SK-N-SH treated with all-trans-retinoic acid at 6 μM for 48 hours (cell line): ENCODE measurements around the gene DPPA4.
"Not testable (repeated sequence)": the region's sequence is repeated elsewhere in the genome, so short reads cannot be mapped to it uniquely, and the experiment has no call there.

Experiments used
- ATAC-seq: fragments of 200-7000 bp; cut with Tn5 transposase; 3 replicates; pipeline ENCODE4 v1.9.1; 2020; ENCODE audit warnings: mild to moderate bottlenecking, moderate library complexity
- ARNTL ChIP-seq: fragments of 450-650 bp; formaldehyde crosslinking; IDR thresholded peaks from 2 replicates; pipeline ENCODE4 v1.5.0; 2020; ENCODE audit warnings: low read depth, mild to moderate bottlenecking, moderate library complexity, borderline replicate concordance
- BACH2 ChIP-seq: fragments of 250-450 bp; sonication (Bioruptor Pico); IDR thresholded peaks from 2 replicates; pipeline ENCODE4 v1.9.0; 2021; ENCODE audit warnings: mild to moderate bottlenecking, borderline replicate concordance
- CSDC2 ChIP-seq: fragments of 250-450 bp; sonication (Bioruptor Pico); IDR thresholded peaks from 2 replicates; pipeline ENCODE4 v1.5.0; 2020; ENCODE audit warnings: mild to moderate bottlenecking, moderate library complexity
- ESRRG ChIP-seq: fragments of 250-450 bp; sonication (Bioruptor Pico); IDR thresholded peaks from 2 replicates; pipeline ENCODE4 v1.6.1; 2021; ENCODE audit warnings: mild to moderate bottlenecking
- GLIS3 ChIP-seq: fragments of 250-450 bp; sonication (Bioruptor Pico); IDR thresholded peaks from 2 replicates; pipeline ENCODE4 v1.5.0; 2020; ENCODE audit warnings: mild to moderate bottlenecking, moderate library complexity
- ISL1 ChIP-seq: fragments of 250-450 bp; sonication (Bioruptor Pico); IDR thresholded peaks from 2 replicates; pipeline ENCODE4 v2.1.2; 2022; ENCODE audit warnings: mild to moderate bottlenecking, moderate library complexity
- OSR1 ChIP-seq: fragments of 250-450 bp; sonication (Bioruptor Pico); IDR thresholded peaks from 2 replicates; pipeline ENCODE4 v1.8.0; 2022; ENCODE audit warnings: moderate library complexity, mild to moderate bottlenecking, inconsistent platforms
- PPARA ChIP-seq: fragments of 250-450 bp; sonication (Bioruptor Pico); IDR thresholded peaks from 2 replicates; pipeline ENCODE4 v1.5.0; 2020; ENCODE audit warnings: mild to moderate bottlenecking, borderline replicate concordance
- RARB ChIP-seq: fragments of 250-450 bp; sonication (Bioruptor Pico); IDR thresholded peaks from 2 replicates; pipeline ENCODE4 v1.8.0; 2021; ENCODE audit warnings: mild to moderate bottlenecking, moderate library complexity
- SNAI2 ChIP-seq: fragments of 250-450 bp; sonication (Bioruptor Pico); IDR thresholded peaks from 2 replicates; pipeline ENCODE4 v1.5.0; 2020; ENCODE audit warnings: mild to moderate bottlenecking, moderate library complexity
- TCF4 ChIP-seq: fragments of 250-450 bp; sonication (Bioruptor Pico); IDR thresholded peaks from 2 replicates; pipeline ENCODE4 v1.8.0; 2021; ENCODE audit warnings: mild to moderate bottlenecking, moderate library complexity, borderline replicate concordance
- TOX ChIP-seq: fragments of 250-450 bp; sonication (Bioruptor Pico); IDR thresholded peaks from 2 replicates; pipeline ENCODE4 v1.8.0; 2021; ENCODE audit warnings: mild to moderate bottlenecking, moderate library complexity, borderline replicate concordance
- ZC3H10 ChIP-seq: fragments of 250-450 bp; sonication (Bioruptor Pico); IDR thresholded peaks from 2 replicates; pipeline ENCODE4 v1.5.1; 2021; ENCODE audit warnings: mild to moderate bottlenecking, moderate library complexity
- ZFP30 ChIP-seq: fragments of 450-650 bp; formaldehyde crosslinking; IDR thresholded peaks from 2 replicates; pipeline ENCODE4 v1.5.0; 2022; ENCODE audit warnings: mild to moderate bottlenecking, moderate library complexity
- ZNF565 ChIP-seq: fragments of 450-650 bp; formaldehyde crosslinking; conservative IDR thresholded peaks from 2 replicates; pipeline ENCODE4 v1.5.0; 2020; ENCODE audit warnings: low read depth, mild to moderate bottlenecking, moderate library complexity
- ZNF70 ChIP-seq: fragments of 450-650 bp; formaldehyde crosslinking; IDR thresholded peaks from 2 replicates; pipeline ENCODE4 v1.5.0; 2020; ENCODE audit warnings: mild to moderate bottlenecking, moderate library complexity
- ZNF8 ChIP-seq: fragments of 450-650 bp; formaldehyde crosslinking; IDR thresholded peaks from 2 replicates; pipeline ENCODE4 v1.5.0; 2020; ENCODE audit warnings: mild to moderate bottlenecking, moderate library complexity
- TF ChIP-seq, protein P1 (sequence below): fragments of 250-450 bp; sonication (Bioruptor Pico); IDR thresholded peaks from 2 replicates; pipeline ENCODE4 v1.5.1; 2020; ENCODE audit warnings: low read depth, mild to moderate bottlenecking, moderate library complexity
- TF ChIP-seq, protein P2 (sequence below): fragments of 250-450 bp; sonication (Bioruptor Pico); IDR thresholded peaks from 2 replicates; pipeline ENCODE4 v1.5.1; 2021; ENCODE audit warnings: mild to moderate bottlenecking, moderate library complexity
- TF ChIP-seq, protein P3 (sequence below): fragments of 250-450 bp; sonication (Bioruptor Pico); IDR thresholded peaks from 2 replicates; pipeline ENCODE4 v1.8.0; 2020; ENCODE audit warnings: mild to moderate bottlenecking, moderate library complexity, borderline replicate concordance
- TF ChIP-seq, protein P4 (sequence below): fragments of 250-450 bp; sonication (Bioruptor Pico); IDR thresholded peaks from 2 replicates; pipeline ENCODE4 v1.8.0; 2021; ENCODE audit warnings: low read depth, mild to moderate bottlenecking, moderate library complexity, borderline replicate concordance

DPPA4 gene

DNA sequence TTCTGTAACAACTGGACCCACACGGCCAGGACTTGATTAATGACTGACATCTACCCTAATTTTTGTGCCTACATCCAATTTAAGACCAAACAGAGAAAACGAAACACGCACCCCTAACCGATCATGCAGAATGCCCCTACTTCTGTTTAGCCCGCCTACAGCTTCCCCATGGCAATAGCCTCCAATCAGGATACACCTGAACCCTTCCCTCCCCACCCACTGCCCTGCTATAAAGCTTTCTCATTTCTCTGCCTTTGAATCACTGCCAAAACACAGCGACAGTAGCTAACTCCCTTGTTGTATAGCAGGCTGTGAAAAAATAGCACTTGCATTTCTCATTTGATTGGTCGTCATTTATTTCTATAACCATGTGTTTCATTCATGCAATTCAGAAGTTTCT is 45.2 kb upstream of the DPPA4 start:
- ATAC-seq = no peak
- no peak for TF ChIP-seq ESRRG (CRISPR knock-in tag)
- no peak for TF ChIP-seq TCF4 (CRISPR knock-in tag)
- no peak for TF ChIP-seq ZNF70 (CRISPR knock-in tag)
- no peak for TF ChIP-seq ZNF8 (CRISPR knock-in tag)
- TF ChIP-seq, protein P1, sequence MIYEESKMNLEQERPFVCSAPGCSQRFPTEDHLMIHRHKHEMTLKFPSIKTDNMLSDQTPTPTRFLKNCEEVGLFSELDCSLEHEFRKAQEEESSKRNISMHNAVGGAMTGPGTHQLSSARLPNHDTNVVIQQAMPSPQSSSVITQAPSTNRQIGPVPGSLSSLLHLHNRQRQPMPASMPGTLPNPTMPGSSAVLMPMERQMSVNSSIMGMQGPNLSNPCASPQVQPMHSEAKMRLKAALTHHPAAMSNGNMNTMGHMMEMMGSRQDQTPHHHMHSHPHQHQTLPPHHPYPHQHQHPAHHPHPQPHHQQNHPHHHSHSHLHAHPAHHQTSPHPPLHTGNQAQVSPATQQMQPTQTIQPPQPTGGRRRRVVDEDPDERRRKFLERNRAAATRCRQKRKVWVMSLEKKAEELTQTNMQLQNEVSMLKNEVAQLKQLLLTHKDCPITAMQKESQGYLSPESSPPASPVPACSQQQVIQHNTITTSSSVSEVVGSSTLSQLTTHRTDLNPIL (CRISPR knock-in tag) = no peak
- no peak for TF ChIP-seq BACH2 (CRISPR knock-in tag)
- TF ChIP-seq ARNTL (CRISPR knock-in tag) = no peak
- no peak for TF ChIP-seq ISL1
- TF ChIP-seq ZC3H10 (CRISPR knock-in tag) = no peak
- no peak for TF ChIP-seq OSR1 (CRISPR knock-in tag)
- TF ChIP-seq, protein P2, sequence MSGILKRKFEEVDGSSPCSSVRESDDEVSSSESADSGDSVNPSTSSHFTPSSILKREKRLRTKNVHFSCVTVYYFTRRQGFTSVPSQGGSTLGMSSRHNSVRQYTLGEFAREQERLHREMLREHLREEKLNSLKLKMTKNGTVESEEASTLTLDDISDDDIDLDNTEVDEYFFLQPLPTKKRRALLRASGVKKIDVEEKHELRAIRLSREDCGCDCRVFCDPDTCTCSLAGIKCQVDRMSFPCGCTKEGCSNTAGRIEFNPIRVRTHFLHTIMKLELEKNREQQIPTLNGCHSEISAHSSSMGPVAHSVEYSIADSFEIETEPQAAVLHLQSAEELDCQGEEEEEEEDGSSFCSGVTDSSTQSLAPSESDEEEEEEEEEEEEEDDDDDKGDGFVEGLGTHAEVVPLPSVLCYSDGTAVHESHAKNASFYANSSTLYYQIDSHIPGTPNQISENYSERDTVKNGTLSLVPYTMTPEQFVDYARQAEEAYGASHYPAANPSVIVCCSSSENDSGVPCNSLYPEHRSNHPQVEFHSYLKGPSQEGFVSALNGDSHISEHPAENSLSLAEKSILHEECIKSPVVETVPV (CRISPR knock-in tag) = no peak
- TF ChIP-seq RARB (CRISPR knock-in tag) = no peak
- no peak for TF ChIP-seq ZFP30 (CRISPR knock-in tag)
- no peak for TF ChIP-seq CSDC2 (CRISPR knock-in tag)
- no peak for TF ChIP-seq GLIS3
- no peak for TF ChIP-seq ZNF565 (CRISPR knock-in tag)
- no peak for TF ChIP-seq SNAI2
- no peak for TF ChIP-seq PPARA
- TF ChIP-seq, protein P3, sequence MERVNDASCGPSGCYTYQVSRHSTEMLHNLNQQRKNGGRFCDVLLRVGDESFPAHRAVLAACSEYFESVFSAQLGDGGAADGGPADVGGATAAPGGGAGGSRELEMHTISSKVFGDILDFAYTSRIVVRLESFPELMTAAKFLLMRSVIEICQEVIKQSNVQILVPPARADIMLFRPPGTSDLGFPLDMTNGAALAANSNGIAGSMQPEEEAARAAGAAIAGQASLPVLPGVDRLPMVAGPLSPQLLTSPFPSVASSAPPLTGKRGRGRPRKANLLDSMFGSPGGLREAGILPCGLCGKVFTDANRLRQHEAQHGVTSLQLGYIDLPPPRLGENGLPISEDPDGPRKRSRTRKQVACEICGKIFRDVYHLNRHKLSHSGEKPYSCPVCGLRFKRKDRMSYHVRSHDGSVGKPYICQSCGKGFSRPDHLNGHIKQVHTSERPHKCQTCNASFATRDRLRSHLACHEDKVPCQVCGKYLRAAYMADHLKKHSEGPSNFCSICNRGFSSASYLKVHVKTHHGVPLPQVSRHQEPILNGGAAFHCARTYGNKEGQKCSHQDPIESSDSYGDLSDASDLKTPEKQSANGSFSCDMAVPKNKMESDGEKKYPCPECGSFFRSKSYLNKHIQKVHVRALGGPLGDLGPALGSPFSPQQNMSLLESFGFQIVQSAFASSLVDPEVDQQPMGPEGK (CRISPR knock-in tag) = no peak
- TF ChIP-seq, protein P4, sequence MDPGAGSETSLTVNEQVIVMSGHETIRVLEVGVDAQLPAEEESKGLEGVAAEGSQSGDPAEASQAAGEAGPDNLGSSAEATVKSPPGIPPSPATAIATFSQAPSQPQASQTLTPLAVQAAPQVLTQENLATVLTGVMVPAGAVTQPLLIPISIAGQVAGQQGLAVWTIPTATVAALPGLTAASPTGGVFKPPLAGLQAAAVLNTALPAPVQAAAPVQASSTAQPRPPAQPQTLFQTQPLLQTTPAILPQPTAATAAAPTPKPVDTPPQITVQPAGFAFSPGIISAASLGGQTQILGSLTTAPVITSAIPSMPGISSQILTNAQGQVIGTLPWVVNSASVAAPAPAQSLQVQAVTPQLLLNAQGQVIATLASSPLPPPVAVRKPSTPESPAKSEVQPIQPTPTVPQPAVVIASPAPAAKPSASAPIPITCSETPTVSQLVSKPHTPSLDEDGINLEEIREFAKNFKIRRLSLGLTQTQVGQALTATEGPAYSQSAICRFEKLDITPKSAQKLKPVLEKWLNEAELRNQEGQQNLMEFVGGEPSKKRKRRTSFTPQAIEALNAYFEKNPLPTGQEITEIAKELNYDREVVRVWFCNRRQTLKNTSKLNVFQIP (CRISPR knock-in tag) = no peak

DNA sequence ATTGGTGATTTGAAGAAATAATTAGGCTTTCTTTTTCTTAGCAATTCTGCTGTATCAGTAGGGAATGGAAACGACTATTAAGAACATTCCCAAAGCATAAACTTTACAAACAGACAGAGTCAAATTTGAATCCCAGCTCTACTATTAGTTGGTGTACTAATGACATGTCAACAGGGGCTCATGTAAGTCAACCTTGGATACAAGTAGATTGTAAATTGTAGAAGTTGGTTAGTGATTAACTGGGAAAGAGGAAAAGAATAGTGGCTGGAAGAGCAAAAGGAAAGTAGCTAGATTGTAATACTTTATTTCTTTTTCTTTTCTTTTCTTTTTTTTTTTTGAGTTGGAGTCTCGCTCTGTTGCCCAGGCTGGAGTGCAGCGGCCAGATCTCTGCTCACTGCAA is 38.6 kb upstream of the DPPA4 start:
- no peak for ATAC-seq

DNA sequence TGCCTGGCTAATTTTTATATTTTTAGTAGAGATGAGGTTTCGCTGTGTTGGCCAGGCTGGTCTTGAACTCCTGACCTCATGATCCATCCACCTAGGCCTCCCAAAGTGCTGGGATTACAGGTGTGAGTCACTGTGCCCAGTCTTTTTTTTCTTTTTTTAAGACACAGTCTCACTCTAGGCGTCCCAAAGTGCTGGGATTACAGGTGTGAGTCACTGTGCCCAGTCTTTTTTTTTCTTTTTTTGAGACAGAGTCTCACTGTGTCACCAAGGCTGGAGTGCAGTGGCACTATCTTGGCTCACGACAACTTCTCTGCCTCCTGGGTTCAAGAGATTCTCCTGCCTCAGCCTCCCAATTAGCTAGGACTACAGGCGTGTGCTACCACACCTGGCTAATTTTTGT is 37.1 kb upstream of the DPPA4 start:
- not testable (repeated sequence) for ATAC-seq

More for the DNA sequence above, 38.6 kb upstream of the DPPA4 start:
- TF ChIP-seq ARNTL (CRISPR knock-in tag) = no peak
- TF ChIP-seq ZNF8 (CRISPR knock-in tag) = no peak
- TF ChIP-seq, all 23 proteins: peak for 0

DNA sequence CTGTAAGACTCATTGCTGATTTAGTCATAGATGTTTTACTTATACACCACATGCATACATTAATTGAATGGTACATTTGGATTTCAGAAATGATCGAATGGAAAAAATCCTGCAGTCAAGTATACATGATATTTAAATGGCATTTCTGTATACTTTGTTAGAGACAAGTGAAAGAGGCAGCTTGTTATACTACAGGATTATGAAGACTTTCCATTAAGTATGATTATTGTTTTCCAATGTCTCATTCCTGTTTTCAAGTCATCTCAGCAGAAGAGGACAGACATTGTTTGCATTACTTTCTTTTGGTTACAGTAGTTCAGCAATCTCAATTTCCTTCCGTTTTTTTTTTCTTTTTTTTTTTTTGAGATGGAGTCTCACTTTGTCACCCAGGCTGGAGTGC is 36.6 kb upstream of the DPPA4 start:
- no peak for TF ChIP-seq ZNF70 (CRISPR knock-in tag)
- TF ChIP-seq BACH2 (CRISPR knock-in tag) = no peak
- no peak for TF ChIP-seq TOX (CRISPR knock-in tag)
- TF ChIP-seq, protein P4 (CRISPR knock-in tag) = no peak
- no peak for TF ChIP-seq RARB (CRISPR knock-in tag)
- TF ChIP-seq TCF4 (CRISPR knock-in tag) = no peak
- no peak for TF ChIP-seq ISL1
- TF ChIP-seq, protein P2 (CRISPR knock-in tag) = no peak
- TF ChIP-seq, protein P3 (CRISPR knock-in tag) = no peak
- no peak for TF ChIP-seq ARNTL (CRISPR knock-in tag)
- no peak for TF ChIP-seq ZC3H10 (CRISPR knock-in tag)
- TF ChIP-seq, protein P1 (CRISPR knock-in tag) = no peak
- no peak for TF ChIP-seq ZFP30 (CRISPR knock-in tag)
- TF ChIP-seq, all 23 proteins: peak for 0
- ATAC-seq = no peak
